Neuron (in vitro differentiated cells): ENCODE data around the gene PTPRC.

Source experiments
- H2AFZ ChIP-seq: one replicate; pipeline ENCODE4 v1.6.1; 2013; ENCODE audit warnings: low read depth, mild to moderate bottlenecking, inconsistent platforms, low read length, moderate library complexity
- H3K27me3 ChIP-seq: one replicate; pipeline ENCODE4 v1.6.1; 2013; ENCODE audit warnings: low read length; ENCODE audit not compliant: insufficient read depth
- H3K36me3 ChIP-seq: one replicate; pipeline ENCODE4 v1.6.1; 2013; ENCODE audit warnings: low read length; ENCODE audit not compliant: insufficient read depth
- H3K4me1 ChIP-seq: one replicate; pipeline ENCODE4 v1.6.1; 2013; ENCODE audit warnings: low read length; ENCODE audit not compliant: insufficient read depth
- H3K4me3 ChIP-seq: 2 replicates; pipeline ENCODE4 v1.5.1; 2013; ENCODE audit warnings: mild to moderate bottlenecking, low read length, moderate library complexity
- H3K9me3 ChIP-seq: one replicate; pipeline ENCODE4 v1.6.1; 2013; ENCODE audit warnings: low read length

PTPRC gene

GRCh38 chr1:198610362-198610761 is 28.5 kb upstream of the PTPRC start:
- Histone ChIP-seq H3K4me1 (peaks cover 8% of the 10 kb centered on the region), H3K27me3 (no peaks in the 10 kb centered on the region), H2AFZ (no peak overlapping the region), H3K36me3 (no peaks in the 10 kb centered on the region), H3K4me3 (no peak overlapping the region), H3K9me3 (no peaks in the 10 kb centered on the region)

- H3K9me3 ChIP-seq, result no peaks in the 10 kb centered on the region
- H3K36me3 ChIP-seq, result no peaks in the 10 kb centered on the region
- no peaks in the 10 kb centered on the region for H3K27me3 ChIP-seq
- no peak overlapping the region for H2AFZ ChIP-seq
- H3K4me3 ChIP-seq, result no peak overlapping the region
- no peaks in the 10 kb centered on the region for H3K4me1 ChIP-seq
These were observed 27.6 kb upstream of the PTPRC start for GRCh38 chr1:198611219-198611618.

DNA sequence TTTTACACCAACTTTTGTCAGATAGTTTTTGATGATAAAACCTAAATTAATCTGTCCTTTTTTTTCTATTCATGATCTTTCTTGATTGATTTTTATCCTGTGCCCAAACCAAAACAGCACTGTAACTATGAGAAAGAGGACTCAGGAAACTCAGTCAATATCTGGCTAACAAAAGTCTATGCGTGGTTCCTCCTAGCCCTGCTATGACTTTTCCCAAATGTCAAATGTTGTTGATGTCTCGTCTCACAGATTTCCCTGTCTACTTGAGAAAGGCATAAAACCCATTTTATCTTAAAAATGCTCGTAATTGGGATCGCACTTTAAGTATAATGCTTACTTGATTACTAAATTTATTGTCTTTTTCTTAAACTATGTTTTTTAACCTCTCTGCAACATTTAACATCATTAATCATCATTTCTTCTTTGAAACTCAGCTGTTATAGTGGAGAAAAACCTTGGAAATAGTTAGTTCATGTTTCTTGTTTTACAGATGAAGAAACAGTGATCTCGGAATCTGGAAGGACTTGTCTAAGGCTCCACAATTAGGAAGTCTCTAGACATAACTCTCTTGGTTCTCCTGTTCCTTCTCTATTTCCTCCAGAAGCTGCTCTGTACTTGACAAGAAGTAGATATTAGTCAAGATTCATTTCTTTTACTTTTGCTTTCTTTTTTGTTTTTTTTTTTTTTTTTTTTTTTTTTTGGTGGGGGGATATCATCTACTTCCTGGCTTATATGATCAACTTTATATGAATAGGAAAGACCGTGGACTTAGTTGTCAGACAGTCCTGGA is 26.2 kb upstream of the PTPRC start:
- H2AFZ ChIP-seq, result no peak overlapping the region
- H3K27me3 ChIP-seq, result no peaks in the 10 kb centered on the region
- no peaks in the 10 kb centered on the region for H3K9me3 ChIP-seq
- no peak overlapping the region for H3K4me3 ChIP-seq
- H3K4me1 ChIP-seq, result no peaks in the 10 kb centered on the region
- no peaks in the 10 kb centered on the region for H3K36me3 ChIP-seq

GRCh38 chr1:198617406-198617805 is 21.4 kb upstream of the PTPRC start:
- no peaks in the 10 kb centered on the region for H3K36me3 ChIP-seq
- H2AFZ ChIP-seq, result no peak overlapping the region
- H3K9me3 ChIP-seq, result no peaks in the 10 kb centered on the region
- no peaks in the 10 kb centered on the region for H3K27me3 ChIP-seq
- no peaks in the 10 kb centered on the region for H3K4me1 ChIP-seq
- no peak overlapping the region for H3K4me3 ChIP-seq

- Histone ChIP-seq H3K9me3 (no peaks in the 10 kb centered on the region), H3K36me3 (no peaks in the 10 kb centered on the region), H3K4me3 (no peak overlapping the region), H2AFZ (no peak overlapping the region), H3K4me1 (no peaks in the 10 kb centered on the region), H3K27me3 (no peaks in the 10 kb centered on the region)
These were observed 19.3 kb upstream of the PTPRC start for GRCh38 chr1:198619375-198620140.

DNA sequence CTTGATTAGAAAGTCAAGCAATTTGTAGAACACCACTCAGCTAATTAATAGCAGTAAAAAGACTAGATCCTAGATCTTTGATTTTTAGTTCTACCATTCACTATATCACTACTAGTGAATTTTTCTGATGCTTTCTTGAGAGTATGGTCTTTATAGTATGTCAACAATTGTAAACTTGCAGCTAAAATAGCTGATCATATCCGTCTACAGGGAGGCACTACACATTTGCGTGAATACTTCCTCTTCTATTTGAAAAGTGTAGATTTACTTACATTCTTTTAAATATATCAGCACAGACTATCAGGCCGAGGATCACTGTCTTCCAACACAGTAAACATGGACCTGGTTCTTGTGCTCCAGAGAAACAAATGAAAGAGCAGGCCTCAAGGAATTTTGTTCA is 18.6 kb upstream of the PTPRC start:
- Histone ChIP-seq H3K4me1 (no peaks in the 10 kb centered on the region), H2AFZ (no peak overlapping the region), H3K4me3 (no peak overlapping the region), H3K36me3 (no peaks in the 10 kb centered on the region), H3K27me3 (no peaks in the 10 kb centered on the region), H3K9me3 (no peaks in the 10 kb centered on the region)

DNA sequence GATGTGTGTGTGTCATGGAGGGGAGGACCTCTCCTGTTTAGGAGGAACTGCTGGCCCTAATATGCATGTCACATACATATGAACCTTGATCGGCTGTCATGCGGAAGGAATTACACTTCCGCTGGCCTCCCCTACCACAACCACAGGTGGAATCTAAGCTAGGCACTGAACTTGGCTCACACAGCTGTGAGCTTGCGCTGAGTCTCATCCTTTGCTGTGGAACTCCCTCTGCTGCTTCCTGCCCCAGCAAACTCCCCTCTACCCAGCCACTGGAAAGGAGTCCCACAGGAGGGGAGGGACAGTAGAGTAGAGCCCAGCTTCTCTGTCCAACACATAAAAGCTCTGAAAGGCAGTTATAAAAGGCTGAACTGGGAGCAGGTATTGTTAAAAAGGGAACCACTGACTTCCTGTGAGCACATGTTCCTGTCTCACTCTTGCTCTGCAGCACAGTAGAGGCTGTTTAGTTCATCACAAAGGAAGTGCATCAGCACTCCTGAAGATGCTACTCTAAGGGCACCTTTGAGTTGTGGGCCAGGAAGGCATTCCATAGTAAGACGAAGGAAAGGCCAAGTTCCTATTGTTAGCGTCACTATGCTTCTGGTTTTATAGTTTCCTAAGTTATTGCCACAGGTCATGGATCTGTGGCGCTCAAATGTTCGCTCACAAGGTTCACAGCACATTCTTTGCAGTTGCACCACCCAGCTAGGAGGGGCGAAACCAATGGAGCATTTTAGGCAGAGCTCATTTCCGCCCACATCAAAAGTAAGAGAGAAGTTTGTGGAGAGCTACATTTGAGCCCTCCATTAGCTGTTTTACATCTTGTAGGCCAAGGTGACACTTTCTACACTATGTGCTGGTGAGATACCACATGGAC is 17.7 kb upstream of the PTPRC start:
- Histone ChIP-seq H3K36me3 (no peaks in the 10 kb centered on the region), H3K27me3 (no peaks in the 10 kb centered on the region), H3K4me1 (no peaks in the 10 kb centered on the region), H3K9me3 (no peaks in the 10 kb centered on the region), H2AFZ (no peak overlapping the region), H3K4me3 (no peak overlapping the region)

- H3K4me3 ChIP-seq, result no peak overlapping the region
- no peaks in the 10 kb centered on the region for H3K9me3 ChIP-seq
- H3K36me3 ChIP-seq, result no peaks in the 10 kb centered on the region
- H2AFZ ChIP-seq, result no peak overlapping the region
- H3K27me3 ChIP-seq, result no peaks in the 10 kb centered on the region
- no peaks in the 10 kb centered on the region for H3K4me1 ChIP-seq
These were observed 16.8 kb upstream of the PTPRC start for GRCh38 chr1:198622001-198622400.

DNA sequence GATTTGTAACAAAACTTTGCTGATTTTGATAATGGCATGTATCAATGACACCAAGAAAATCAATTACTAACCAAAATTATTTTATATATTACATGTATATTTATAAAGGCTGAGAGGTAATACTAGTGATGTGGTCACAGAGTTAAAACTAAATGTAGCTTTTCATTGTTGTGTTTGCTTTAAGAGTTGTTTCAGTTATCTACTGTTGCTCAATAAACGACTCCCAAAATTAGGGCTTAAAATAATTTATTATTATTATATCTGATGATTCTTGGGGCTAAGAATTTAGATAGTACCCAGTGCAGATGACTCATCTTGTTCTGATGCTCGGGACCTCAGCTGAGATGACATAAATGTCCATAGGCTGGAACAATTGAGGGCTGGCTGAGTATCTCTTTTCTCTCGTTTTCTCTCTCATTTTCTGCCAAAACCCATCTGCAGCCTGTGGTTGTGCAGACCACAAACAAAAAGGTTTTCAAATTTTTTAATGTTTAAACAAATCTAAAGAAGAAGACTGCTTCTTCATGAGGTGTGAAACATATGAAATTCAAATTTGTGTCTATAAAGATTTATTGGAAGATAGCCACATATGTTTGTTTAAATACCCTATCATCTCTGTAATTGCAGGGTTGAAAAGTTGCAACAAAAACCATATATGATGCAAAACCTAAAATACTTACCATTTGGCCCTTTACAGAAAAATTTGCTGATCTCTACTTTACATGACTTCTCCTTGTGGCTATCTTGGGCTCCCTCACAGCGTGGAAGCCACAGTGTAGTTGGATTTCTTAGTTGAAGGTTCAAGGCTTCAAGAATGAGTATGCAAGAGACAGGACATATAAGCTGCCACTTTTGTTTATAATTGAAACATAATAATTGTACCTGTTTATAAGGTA is 14.8 kb upstream of the PTPRC start:
- Histone ChIP-seq H3K27me3 (no peaks in the 10 kb centered on the region), H3K9me3 (no peaks in the 10 kb centered on the region), H3K4me1 (no peaks in the 10 kb centered on the region), H2AFZ (no peak overlapping the region), H3K36me3 (no peaks in the 10 kb centered on the region), H3K4me3 (no peak overlapping the region)

DNA sequence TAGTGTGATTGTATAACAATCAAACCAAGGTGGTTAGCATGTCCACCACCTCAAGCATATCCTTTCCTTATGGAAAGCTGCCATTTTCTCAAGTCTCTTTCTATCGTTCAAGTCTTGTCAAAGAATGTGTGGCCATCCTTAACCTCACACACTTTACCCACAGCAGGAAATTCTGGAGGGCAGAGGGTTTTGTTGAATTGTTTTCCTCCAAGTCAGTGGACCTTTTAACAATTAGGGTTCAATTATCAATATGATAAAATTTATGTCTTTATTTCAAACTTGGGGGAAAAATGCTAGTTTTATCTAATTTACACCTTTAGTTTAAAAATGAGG is 14.2 kb upstream of the PTPRC start:
- Histone ChIP-seq H3K4me1 (no peaks in the 10 kb centered on the region), H3K4me3 (no peak overlapping the region), H3K9me3 (no peaks in the 10 kb centered on the region), H3K36me3 (no peaks in the 10 kb centered on the region), H3K27me3 (no peaks in the 10 kb centered on the region), H2AFZ (no peak overlapping the region)

- Histone ChIP-seq H3K9me3 (no peaks in the 10 kb centered on the region), H3K27me3 (no peaks in the 10 kb centered on the region), H3K36me3 (no peaks in the 10 kb centered on the region), H2AFZ (no peak overlapping the region), H3K4me1 (no peaks in the 10 kb centered on the region), H3K4me3 (no peak overlapping the region)
These were observed 11.3 kb upstream of the PTPRC start for GRCh38 chr1:198627436-198628066.

DNA sequence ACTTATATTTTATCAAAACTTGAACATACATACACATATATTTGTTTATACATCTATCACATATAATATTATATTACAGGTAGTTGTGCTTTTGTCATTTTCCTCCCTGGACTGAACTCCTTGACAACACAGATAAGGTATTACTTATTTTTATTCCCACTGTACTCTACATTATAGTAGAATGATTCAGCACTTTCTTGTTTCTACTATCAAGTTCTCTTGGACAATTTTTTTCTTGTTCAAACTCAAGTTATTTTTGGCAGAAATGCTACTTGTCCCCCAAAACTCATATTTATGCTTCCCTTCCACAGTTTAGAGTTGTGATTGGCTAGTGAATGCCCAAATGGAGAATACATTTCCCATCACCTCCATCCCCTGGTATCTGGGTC is 10.8 kb upstream of the PTPRC start:
- H3K36me3 ChIP-seq, result no peaks in the 10 kb centered on the region
- no peak overlapping the region for H2AFZ ChIP-seq
- H3K27me3 ChIP-seq, result no peaks in the 10 kb centered on the region
- H3K9me3 ChIP-seq, result no peaks in the 10 kb centered on the region
- no peak overlapping the region for H3K4me3 ChIP-seq
- no peaks in the 10 kb centered on the region for H3K4me1 ChIP-seq
